ENCODE results near the gene KCTD16.
A peak's percentile ranks its signal among the peaks of the same experiment; 100 is the strongest.

KCTD16 gene

GRCh38 chr5:144465441-144465840 is 294.8 kb downstream of the KCTD16 start:
- no peak for DNase-seq

DNA sequence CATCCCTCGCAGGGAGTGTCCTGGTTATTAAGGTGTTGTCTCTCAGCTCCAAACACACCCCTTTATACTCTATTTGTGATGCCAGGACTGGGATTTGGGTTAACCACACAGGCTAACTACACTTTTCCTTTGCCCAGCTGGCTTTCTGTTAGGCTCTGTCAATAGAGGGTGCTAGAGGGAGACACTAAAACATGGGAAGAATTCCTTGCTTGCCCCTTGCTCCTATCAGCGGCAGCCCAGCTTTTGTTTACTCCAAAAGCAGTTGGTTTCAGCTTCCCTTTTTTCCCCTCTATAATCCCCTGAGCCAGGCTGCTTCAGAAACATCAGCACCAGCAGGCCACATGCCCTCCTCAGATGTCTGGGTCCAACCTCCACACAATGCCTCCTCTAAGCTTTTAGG is 297.1 kb downstream of the KCTD16 start:
- peak; percentile 28 for DNase-seq

DNA sequence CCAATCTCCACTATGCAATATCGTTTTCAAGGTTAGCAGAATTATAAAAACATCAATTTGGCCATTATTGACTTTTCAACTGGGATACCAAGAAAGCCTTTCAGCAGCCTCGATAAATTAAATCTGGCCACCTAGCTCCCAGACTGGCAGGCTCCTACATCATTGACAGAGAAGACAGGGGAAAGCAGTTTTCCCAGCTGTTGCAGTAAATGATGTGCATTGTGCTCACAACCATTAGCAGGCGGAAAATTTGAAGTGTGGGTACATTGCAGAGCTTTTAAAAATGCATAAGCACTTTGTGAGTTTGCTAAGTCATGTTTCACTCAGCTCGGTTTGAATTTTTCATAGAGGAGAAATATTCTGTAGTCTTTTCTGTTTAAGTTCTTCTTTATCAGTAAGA is 297.9 kb downstream of the KCTD16 start:
- DNase-seq, result peak; percentile 42

DNA sequence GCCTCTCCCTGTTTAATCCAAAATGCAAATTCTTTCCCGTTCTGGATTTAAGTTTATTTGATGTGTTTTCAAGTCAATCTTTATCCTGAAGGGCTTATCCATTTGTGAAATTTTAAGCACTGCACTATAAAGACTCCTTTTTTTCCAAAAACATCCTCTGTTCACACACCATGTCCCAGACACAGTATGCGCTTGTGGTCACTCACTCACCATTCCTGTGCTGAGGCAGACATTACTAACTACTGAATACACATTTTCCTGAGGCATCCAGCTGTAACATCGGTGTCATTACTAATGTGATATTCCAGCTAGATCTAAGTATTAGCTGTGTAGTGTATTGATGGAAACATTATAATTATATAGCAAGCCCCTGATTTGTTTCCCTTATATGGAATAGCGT is 298.4 kb downstream of the KCTD16 start:
- no peak for DNase-seq

DNA sequence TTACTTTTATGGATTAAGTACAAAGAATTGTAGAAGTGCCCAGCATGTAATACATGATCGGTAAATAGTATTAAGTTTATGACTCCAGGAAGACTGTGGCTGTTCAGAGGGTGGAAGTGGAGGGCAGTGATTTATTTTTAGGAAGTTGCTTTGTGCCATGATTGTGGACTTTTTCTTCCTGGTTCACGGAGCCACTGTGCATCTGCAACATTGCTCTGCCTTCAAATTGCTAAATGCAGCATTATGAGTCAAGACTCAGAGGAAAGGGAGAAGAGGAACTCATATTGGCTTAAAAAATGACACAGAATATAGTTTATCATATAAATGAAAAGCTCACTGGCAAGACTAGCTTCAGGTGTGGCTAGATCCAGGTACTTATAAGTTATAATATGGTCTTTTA is 301.5 kb downstream of the KCTD16 start:
- DNase-seq, result no peak

- no peak for DNase-seq
Measured at GRCh38 chr5:144473650-144474049, 303.0 kb downstream of the KCTD16 start.

DNA sequence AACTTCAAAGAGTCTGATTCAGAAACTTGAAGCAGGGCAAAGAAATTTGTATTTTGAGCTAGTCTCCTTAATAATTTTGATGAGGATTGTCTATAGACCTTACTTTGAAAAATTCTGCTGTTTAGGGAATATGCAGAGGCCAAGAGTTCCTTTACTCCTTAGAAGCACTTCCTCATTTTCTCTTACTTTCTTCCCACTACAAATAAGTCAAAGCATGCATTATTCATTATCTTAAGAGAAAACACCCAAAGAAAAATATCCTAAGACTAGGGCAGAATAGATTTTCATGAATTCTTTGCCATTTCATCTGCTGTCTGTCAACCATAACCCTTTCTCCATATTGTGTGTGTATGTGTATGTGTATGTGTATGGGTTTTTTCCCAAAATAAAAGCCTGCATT is 307.9 kb downstream of the KCTD16 start:
- no peak for DNase-seq

- no peak for DNase-seq
Measured at GRCh38 chr5:144481861-144482260, 311.2 kb downstream of the KCTD16 start.

- DNase-seq, result no peak
Measured at GRCh38 chr5:144484124-144484897, 313.6 kb downstream of the KCTD16 start.

GRCh38 chr5:144485540-144485939 is 314.9 kb downstream of the KCTD16 start:
- DNase-seq, result no peak

- DNase-seq, result no peak
Measured at GRCh38 chr5:144487207-144487606, 316.5 kb downstream of the KCTD16 start.

- DNase-seq, result no peak
Measured at GRCh38 chr5:144487761-144488160, 317.1 kb downstream of the KCTD16 start.

- DNase-seq, result no peak
Measured at GRCh38 chr5:144503123-144503522, 332.4 kb downstream of the KCTD16 start.

DNA sequence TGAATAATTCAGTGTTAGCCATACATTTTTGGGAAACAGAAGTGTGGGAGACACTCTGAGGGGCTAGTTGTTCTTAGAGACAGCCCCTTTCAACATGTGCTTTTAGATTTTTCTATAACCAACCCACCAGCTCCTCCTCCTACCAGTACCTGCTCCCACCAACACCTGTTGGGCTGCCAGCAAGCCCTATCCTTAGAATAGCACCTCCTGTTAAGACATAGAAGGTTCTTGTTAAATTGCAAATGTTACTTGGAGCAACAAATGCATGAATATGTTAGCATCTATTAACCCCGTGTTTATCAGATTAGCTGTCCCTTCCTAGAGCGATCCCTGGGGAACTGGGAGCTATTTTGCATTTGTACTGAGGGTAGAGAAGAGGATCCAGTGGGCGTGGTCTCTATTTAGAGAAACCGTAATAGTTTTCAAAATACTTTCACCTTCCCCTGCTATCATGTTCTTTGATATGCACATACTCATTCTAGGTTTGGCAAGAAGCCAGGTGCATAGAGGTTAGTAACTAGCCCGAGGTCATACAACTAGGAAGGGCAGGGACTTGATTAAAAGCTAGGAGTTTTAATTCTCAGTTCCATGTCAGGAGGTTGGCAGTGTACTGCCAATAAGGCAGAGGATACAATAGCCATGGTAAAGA is 334.4 kb downstream of the KCTD16 start:
- no peak for DNase-seq

DNA sequence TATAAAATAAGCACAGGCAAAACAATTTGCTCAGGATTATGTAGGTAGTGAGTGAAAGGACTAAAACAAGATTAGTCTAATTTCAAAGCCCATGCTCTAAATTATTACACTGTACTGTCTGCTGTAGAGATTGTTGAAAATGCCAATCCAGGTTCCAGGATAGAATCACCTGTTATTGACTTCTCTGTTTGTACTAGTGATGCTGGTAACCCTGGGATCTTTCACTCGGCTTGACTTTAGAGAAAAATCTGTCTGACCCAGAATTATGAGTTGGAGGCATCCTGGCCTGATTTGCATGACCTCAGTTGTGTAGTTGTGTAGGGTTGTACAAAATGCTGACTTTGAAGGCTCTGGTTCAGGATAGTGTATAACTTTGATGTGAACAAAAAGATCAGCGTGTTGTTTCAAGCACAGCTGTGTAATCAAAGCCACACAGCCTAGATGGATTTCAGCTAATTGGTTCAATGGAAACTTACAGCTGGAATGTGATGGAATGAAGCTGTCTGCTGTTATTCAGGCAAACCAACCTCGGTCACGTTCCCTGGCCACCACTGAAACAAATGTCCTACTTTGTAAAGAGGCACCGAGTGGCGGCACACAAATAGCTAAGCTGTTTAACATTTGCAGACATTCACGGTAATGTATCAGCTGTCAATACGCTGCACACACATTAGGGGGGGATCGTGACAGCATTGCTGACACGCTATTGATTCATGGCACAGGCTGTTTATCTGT is 340.3 kb downstream of the KCTD16 start:
- no peak for DNase-seq

DNA sequence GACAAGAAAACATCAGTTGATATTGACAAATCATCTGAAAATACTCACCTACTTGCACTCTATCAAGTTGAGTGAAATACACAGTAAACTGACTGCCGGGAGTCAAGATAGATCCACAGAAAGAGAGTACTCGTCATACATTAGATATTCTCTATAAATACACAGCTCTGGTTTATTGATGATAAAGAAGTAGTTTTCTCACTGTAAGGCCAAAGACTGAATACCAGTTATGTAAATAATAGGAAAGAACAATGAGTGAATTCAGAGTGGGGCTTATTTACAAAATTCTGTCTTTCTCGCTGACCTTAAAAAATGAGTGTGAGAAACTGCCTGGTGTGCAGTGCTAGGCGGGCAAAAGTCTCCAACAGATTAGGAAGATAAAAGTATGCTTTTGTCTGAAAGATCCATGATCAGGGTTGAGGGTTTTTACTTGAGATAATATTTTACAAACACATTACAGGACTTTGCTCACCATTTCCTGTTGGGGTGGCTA is 341.0 kb downstream of the KCTD16 start:
- no peak for DNase-seq

DNA sequence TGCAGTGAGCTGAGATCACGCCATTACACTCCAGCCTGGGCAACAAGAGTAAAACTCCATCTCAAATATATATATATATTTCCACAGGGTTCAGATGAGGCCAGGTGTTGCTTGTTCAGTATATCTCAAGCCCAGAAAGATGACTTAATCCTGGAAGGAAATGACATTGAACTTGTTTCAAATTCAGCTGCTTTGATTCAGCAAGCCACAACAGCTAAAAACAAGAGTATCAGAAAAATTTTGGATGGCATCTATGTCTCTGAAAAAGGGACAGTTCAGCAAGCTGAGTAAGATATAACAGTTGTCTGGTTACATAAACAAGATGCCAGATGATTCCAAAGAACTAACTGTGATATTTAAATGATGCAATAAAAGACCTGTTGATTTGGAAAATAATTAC is 352.0 kb downstream of the KCTD16 start:
- DNase-seq, result no peak

- DNase-seq, result no peak
Measured at GRCh38 chr5:144525000-144525399, 354.3 kb downstream of the KCTD16 start.

- DNase-seq, result no peak
Measured at GRCh38 chr5:144531188-144531587, 360.5 kb downstream of the KCTD16 start.

Data from NCI-H1105 (cell line).